ENCODE measurements around the gene SELENOH.

Gene SELENOH

DNA sequence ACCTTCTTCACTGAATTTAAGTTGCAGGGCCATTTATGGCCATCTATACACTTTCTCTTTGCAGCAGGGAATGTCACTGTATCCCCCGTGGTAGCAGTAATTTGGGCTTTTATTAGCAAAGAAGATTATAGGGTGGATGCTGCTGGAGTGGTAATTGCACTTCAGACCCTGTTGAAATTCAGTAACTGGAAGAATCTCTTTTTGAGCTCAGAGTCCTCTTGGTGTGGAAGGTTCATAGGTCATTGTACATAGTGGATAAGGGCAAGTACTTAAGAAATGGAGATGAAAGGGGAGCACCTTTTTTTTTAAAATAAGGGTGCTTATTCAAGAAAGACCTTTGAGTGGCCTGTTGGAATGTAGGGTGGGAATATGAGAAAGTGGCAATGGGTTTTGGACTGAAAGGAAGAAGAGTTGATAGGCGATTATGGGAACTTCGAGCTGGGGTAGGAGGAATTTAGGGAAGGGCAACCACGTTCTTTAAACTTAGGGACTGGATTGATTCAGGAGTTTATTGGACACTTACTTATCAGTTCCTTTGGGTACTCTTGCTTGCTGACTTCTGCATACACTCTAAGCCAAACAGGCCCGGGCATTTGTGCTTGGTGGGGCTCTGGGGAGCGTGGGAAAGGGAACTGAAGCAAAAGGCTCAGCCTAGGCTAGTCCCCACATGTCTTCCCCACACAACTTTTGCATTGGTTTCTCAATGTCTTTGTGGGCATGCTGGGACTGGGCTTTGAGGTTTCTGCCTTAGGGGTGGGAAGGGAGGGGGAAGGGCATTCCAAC is 46.8 kb downstream of the SELENOH start:
- TF ChIP-seq, protein P1, sequence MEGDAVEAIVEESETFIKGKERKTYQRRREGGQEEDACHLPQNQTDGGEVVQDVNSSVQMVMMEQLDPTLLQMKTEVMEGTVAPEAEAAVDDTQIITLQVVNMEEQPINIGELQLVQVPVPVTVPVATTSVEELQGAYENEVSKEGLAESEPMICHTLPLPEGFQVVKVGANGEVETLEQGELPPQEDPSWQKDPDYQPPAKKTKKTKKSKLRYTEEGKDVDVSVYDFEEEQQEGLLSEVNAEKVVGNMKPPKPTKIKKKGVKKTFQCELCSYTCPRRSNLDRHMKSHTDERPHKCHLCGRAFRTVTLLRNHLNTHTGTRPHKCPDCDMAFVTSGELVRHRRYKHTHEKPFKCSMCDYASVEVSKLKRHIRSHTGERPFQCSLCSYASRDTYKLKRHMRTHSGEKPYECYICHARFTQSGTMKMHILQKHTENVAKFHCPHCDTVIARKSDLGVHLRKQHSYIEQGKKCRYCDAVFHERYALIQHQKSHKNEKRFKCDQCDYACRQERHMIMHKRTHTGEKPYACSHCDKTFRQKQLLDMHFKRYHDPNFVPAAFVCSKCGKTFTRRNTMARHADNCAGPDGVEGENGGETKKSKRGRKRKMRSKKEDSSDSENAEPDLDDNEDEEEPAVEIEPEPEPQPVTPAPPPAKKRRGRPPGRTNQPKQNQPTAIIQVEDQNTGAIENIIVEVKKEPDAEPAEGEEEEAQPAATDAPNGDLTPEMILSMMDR (IDR thresholded peaks at IDR 0.05; ENCODE audit: low read length, missing control alignments) = no peak
- DNase-seq (ENCODE audit: low read depth) = no peak
- H3K4me3 ChIP-seq (replicated peaks; ENCODE audit: low read depth, low read length) = no peak overlapping the region

DNA sequence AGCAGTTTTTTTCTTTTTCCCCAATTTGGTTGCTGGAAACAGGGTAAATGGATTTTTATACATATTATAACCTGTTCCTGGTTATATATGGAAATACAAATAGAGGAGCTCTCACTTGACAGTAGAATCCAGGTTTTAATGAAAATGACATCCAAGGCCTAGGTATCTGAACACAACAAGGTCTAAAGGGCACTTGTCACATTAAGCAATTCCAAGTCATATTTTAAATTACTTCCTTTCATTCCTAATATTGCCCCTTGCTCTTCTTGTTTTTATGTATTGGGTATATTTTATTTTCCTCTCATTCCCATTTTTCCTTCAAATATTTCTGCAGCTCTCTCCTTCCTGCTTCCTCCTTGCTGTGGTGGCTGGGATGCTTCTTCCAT is 47.4 kb downstream of the SELENOH start:
- DNase-seq (ENCODE audit: low read depth) = no peak
- H3K4me3 ChIP-seq (replicated peaks; ENCODE audit: low read depth, low read length) = no peak overlapping the region
- TF ChIP-seq, protein P1 (IDR thresholded peaks at IDR 0.05; ENCODE audit: low read length, missing control alignments) = no peak

DNA sequence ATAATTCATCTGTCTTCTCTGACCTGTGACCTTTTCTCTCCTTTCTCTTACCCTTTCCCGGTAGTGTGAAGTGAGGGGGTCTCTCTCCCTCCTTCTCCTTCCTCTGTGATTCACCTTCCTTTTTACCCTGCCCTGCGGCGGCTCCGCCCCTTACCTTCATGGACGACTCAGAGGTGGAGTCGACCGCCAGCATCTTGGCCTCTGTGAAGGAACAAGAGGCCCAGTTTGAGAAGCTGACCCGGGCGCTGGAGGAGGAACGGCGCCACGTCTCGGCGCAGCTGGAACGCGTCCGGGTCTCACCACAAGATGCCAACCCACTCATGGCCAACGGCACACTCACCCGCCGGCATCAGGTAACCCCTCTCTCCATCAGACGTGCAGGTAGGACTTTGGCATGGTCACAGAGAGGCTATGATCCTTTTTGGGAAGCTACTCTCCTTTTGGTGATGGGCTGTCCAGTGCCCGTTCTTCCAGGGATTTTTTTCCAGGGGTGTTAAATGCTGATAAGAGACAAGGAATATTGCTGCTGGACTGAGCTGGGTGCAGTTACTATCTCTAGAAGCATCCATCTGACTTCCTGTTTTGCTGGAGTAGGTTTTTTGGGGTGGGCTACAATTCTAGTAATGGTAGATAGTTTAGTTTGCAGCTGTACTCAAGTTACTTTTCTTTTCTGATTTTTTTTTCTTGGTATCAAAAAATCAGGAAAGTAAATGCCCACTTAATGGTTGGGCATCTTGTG is 50.2 kb downstream of the SELENOH start:
- TF ChIP-seq, protein P1 (IDR thresholded peaks at IDR 0.05; ENCODE audit: low read length, missing control alignments) = no peak
- no peak for DNase-seq (ENCODE audit: low read depth)

GRCh38 chr11:57792060-57792541 is 50.8 kb downstream of the SELENOH start:
- TF ChIP-seq, protein P1 (IDR thresholded peaks at IDR 0.05; ENCODE audit: low read length, missing control alignments) = no peak
- H3K4me3 ChIP-seq (replicated peaks; ENCODE audit: low read depth, low read length) = no peak overlapping the region
- DNase-seq (ENCODE audit: low read depth) = no peak

More for the DNA sequence above, 50.2 kb downstream of the SELENOH start:
- no peak overlapping the region for H3K4me3 ChIP-seq (replicated peaks; ENCODE audit: low read depth, low read length)

- H3K4me3 ChIP-seq (replicated peaks; ENCODE audit: low read depth, low read length) = no peak overlapping the region
- DNase-seq (ENCODE audit: low read depth) = no peak
- TF ChIP-seq, protein P1 (IDR thresholded peaks at IDR 0.05; ENCODE audit: low read length, missing control alignments) = no peak
Observed at GRCh38 chr11:57792870-57793269, 51.6 kb downstream of the SELENOH start.
